GM19438 (cell line): Measurements from ENCODE around the gene HIBCH.

Experiments
- ATAC-seq: cut with Tn5 transposase; IDR thresholded peaks from one replicate; pipeline ENCODE4 v1.9.1; 2021; ENCODE audit warnings: low read depth; ENCODE audit not compliant: unreplicated experiment

The HIBCH gene

GRCh38 chr2:190199530-190199929 is 120.1 kb downstream of the HIBCH start:
- ATAC-seq, result no peak

- ATAC-seq, result no peak
These were observed 120.5 kb downstream of the HIBCH start for GRCh38 chr2:190199109-190199508.

GRCh38 chr2:190197143-190197720 is 122.4 kb downstream of the HIBCH start:
- no peak for ATAC-seq

GRCh38 chr2:190190507-190191162 is 129.0 kb downstream of the HIBCH start:
- ATAC-seq, result no peak

- no peak for ATAC-seq
These were observed 131.3 kb downstream of the HIBCH start for GRCh38 chr2:190188289-190188688.

GRCh38 chr2:190186238-190186637 is 133.4 kb downstream of the HIBCH start:
- no peak for ATAC-seq

- no peak for ATAC-seq
These were observed 134.2 kb downstream of the HIBCH start for GRCh38 chr2:190185380-190185779.

GRCh38 chr2:190184460-190184859 is 135.2 kb downstream of the HIBCH start:
- no peak for ATAC-seq

- no peak for ATAC-seq
These were observed 136.1 kb downstream of the HIBCH start for GRCh38 chr2:190183539-190183938.

GRCh38 chr2:190182071-190182524 is 137.5 kb downstream of the HIBCH start:
- no peak for ATAC-seq

GRCh38 chr2:190181123-190181669 is 138.4 kb downstream of the HIBCH start:
- no peak for ATAC-seq

GRCh38 chr2:190180313-190181122 is 139.1 kb downstream of the HIBCH start:
- ATAC-seq, result peak; percentile 81

GRCh38 chr2:190179754-190180312 is 139.8 kb downstream of the HIBCH start:
- ATAC-seq, result no peak

- no peak for ATAC-seq
These were observed 141.4 kb downstream of the HIBCH start for GRCh38 chr2:190178066-190178722.

- no peak for ATAC-seq
These were observed 142.2 kb downstream of the HIBCH start for GRCh38 chr2:190177249-190178040.

- ATAC-seq, result no peak
These were observed 146.2 kb downstream of the HIBCH start for GRCh38 chr2:190173392-190173791.

GRCh38 chr2:190170673-190171072 is 149.0 kb downstream of the HIBCH start:
- ATAC-seq, result no peak

GRCh38 chr2:190169221-190170072 is 150.2 kb downstream of the HIBCH start:
- no peak for ATAC-seq

GRCh38 chr2:190167702-190168101 is 151.9 kb downstream of the HIBCH start:
- ATAC-seq, result no peak
